IPS-11a (cell line): ENCODE measurements around the gene MTMR12.
"Not testable (repeated sequence)": the region's sequence is repeated elsewhere in the genome, so short reads cannot be mapped to it uniquely, and the experiment has no call there.

Source experiments
- H3K4me3 ChIP-seq: one replicate; pipeline ENCODE4 v1.5.1; 2013; ENCODE audit warnings: low read depth, low read length, control low read depth

MTMR12 gene

GRCh38 chr5:32325062-32325461 lies 12.3 kb upstream of the MTMR12 start:
- H3K4me3 ChIP-seq = no peak overlapping the region

GRCh38 chr5:32323741-32324140 lies 11.0 kb upstream of the MTMR12 start:
- H3K4me3 ChIP-seq = no peak overlapping the region

GRCh38 chr5:32322882-32323281 lies 10.1 kb upstream of the MTMR12 start:
- H3K4me3 ChIP-seq = no peak overlapping the region

GRCh38 chr5:32321787-32322186 lies 9.0 kb upstream of the MTMR12 start:
- H3K4me3 ChIP-seq = not testable (repeated sequence)

GRCh38 chr5:32320576-32320975 lies 7.8 kb upstream of the MTMR12 start:
- H3K4me3 ChIP-seq = no peak overlapping the region

- no peak overlapping the region for H3K4me3 ChIP-seq
These were observed 7.3 kb upstream of the MTMR12 start for GRCh38 chr5:32319926-32320543.

GRCh38 chr5:32319392-32319791 lies 6.7 kb upstream of the MTMR12 start:
- H3K4me3 ChIP-seq = no peak overlapping the region

GRCh38 chr5:32317041-32317440 lies 4.3 kb upstream of the MTMR12 start:
- no peak overlapping the region for H3K4me3 ChIP-seq

GRCh38 chr5:32315221-32316014 lies 2.7 kb upstream of the MTMR12 start:
- no peak overlapping the region for H3K4me3 ChIP-seq

- H3K4me3 ChIP-seq = no peak overlapping the region
These were observed 1.9 kb upstream of the MTMR12 start for GRCh38 chr5:32314658-32315057.

- not testable (repeated sequence) for H3K4me3 ChIP-seq
These were observed 1.4 kb upstream of the MTMR12 start for GRCh38 chr5:32314152-32314488.

- H3K4me3 ChIP-seq = peak overlapping the region; percentile 83
These were observed 543 bp downstream of the MTMR12 start for GRCh38 chr5:32312197-32312594.

- peak overlapping the region; percentile 83 for H3K4me3 ChIP-seq
These were observed 1.1 kb downstream of the MTMR12 start for GRCh38 chr5:32311404-32312196.

GRCh38 chr5:32309761-32310160 lies 3.0 kb downstream of the MTMR12 start:
- H3K4me3 ChIP-seq = no peak overlapping the region

GRCh38 chr5:32308946-32309345 lies 3.8 kb downstream of the MTMR12 start:
- H3K4me3 ChIP-seq = no peak overlapping the region

GRCh38 chr5:32307769-32308194 lies 5.0 kb downstream of the MTMR12 start:
- no peak overlapping the region for H3K4me3 ChIP-seq

- H3K4me3 ChIP-seq = no peak overlapping the region
These were observed 8.1 kb downstream of the MTMR12 start for GRCh38 chr5:32304622-32305021.

GRCh38 chr5:32303755-32304120 lies 9.0 kb downstream of the MTMR12 start:
- no peak overlapping the region for H3K4me3 ChIP-seq

- H3K4me3 ChIP-seq = no peak overlapping the region
These were observed 9.6 kb downstream of the MTMR12 start for GRCh38 chr5:32302835-32303754.

GRCh38 chr5:32301891-32302290 lies 10.8 kb downstream of the MTMR12 start:
- H3K4me3 ChIP-seq = no peak overlapping the region
